HS-5 (cell line): Measurements from ENCODE around the gene PLPP2.
"Not testable (repeated sequence)": the region's sequence is repeated elsewhere in the genome, so short reads cannot be mapped to it uniquely, and the experiment has no call there.

Source experiments
- DNase-seq: peaks from one replicate; pipeline ENCODE4 v3.0.0-alpha.2; 2012; ENCODE audit warnings: low read depth

PLPP2 gene

DNA sequence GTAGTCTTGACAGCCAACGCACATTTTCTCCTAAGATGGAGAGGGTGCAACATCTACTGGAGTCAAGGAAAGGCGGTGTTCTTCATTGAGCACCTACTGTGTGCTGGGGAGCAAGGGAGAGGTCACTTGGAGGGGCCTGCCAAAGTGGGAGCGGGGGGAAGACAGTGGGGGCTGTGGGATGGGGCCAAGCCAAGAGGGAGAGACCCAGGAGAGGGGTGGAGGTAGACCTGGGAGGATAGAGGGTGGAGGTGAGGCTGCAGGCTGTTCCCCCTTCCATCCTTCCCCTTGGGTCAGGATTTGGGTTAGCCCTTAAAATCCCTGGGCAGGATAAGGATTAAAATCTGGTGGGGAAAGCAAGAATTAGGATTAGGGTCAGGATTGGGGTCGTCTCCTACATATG, 1.7 kb upstream of the PLPP2 start:
- no peak for DNase-seq

DNA sequence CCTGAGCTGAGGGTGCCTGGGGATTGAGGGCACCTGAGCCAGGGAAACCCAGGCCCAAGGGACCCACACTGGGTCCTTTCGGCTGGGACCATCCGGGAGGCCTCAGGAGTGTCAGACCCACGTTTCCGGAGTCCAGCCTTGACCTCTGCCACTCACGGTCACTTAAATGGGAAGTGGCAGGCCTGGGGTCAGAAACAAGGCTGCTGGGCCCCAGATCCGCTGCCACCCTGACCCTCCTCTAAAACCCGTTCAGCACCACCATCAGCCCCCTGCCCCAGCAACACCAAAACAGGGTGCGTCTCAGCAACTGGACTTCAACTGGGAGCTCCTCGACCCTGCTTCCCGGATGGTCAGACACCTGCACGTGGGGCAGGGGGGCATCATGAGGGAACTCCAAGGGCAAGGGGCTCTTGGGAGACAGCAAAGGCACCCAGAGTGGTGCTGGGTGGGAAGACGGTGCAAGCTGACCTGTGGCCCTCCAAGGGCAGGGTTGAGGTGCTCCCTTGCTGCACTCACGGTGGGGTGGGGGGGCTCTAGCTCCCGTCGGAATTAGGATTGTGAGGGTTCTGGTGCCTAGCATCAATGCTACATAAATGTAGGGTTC, 1.2 kb upstream of the PLPP2 start:
- no peak for DNase-seq

- DNase-seq, result no peak
These were observed 518 bp upstream of the PLPP2 start for GRCh38 chr19:291561-292280.

DNA sequence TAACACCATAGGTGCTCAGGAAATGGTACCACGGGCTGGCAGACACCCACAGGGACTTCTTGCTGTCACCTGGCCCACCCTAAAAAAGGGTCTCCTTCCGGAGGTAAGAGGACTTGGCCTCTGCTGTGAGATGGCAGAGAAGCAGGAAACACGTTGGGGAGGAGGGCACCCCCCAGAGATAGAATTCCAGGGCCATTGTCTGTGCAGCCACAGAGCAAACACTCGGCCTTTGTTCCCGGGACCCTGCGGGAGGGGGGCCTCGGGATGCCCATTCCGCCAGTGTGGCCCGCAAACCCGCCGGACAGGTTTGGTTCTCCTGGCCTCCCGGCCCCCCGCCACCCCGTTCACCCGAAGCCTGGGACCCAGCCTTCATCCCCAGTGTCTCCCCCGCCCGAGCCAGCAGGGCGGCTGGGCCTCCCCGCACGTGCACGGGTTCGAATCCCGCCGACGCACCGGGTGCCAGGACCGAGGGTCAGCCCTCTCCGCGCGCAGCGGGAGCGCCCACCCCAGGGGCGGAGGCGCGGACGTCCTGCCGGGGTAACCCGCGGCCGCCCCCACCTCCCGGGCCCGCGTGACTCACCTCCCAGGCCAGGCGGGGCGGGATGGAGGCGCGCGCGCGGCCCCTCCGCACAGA, 714 bp downstream of the PLPP2 start:
- no peak for DNase-seq

DNA sequence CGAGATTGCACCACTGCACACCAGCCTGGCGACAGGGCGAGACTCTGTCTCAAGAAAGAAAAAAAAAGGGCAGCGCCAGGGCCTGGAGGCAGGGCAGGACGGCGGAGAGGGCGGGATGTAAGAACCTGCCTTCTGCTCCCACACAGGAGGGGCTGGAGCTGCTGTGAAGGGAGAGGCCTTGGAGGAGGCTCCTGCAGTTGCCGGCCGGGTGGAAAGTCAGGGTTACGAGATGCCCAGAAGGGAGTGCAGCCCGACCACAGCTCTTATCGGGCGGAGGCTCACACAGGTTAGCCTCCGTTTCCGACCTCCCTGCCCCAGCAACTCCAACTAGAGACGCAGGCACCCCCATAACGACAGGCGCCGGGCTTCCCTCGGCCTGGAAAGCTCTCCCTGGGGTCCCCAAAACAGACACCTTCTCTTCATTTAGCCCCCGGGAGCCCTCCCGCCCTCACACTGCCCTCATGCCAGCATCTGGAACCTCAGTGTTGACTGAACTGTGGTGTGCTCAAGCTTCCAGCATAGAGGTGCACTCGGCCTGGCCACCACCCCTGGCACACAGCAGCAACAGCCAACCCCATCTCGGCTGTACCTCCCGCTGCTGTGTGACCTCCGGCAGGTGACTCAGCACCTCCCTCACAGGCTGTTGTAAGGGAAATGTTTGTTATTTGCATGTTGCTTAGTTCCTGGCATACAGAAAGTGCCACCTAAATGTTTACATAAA, 1.4 kb downstream of the PLPP2 start:
- peak; percentile 29 for DNase-seq

GRCh38 chr19:288911-289310, 2.3 kb downstream of the PLPP2 start:
- DNase-seq, result no peak

- DNase-seq, result no peak
These were observed 3.8 kb downstream of the PLPP2 start for GRCh38 chr19:287381-287871.

DNA sequence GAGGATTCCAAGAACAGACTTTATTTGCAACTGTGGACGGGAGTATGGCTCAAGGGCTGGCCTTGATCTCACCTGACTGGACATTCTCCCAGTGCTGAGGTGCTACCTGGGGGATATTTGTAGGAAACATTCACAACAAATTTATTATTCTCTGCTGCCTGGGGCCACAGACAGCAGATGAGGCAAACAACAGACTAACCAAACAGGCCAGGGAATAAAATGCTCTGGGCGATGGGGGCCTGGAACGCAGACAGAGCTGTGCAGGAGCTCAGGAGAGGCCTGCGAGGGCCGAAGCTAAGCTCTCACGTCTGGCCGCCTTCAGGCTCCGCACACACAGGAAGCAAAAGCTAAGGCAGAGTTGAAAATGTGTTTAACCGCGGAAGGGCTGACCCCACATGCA, 7.8 kb downstream of the PLPP2 start:
- no peak for DNase-seq

DNA sequence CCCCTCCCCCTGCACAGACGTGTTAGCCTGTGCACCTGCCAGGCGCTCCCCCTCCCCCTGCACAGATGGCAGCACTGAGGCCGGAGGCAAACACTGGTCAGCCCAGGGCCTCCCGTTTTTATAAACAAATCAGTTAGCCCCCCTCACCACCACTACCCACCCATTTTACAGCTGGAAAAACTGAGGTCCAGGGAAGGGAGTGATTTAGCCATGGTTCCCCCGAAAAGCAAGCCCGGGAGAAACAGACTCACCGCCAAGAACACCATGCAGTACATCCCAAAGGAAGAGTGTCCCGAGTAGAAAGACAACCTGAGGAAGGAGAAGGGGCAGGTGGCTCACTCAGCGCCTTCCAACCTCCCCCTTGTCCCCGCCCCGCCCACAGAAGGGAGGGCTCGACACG, 8.7 kb downstream of the PLPP2 start:
- no peak for DNase-seq

DNA sequence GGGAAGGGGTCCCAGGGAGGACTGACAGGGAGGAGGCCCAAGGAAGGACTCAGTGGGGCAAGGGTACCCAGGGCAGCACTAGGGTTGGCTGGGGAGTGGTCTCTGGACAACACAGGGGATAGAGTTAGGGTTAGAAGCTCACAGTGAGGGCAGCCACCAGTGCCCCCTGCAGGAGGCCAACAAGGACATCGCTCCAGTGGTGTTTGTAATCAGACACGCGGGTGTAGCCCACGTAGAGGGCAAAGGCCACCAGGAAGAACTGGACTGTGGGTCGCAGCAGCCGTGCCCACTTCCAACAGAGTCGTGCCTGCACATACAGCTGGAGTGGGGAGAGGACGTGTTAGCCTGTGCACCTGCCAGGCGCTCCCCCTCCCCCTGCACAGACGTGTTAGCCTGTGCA, 9.2 kb downstream of the PLPP2 start:
- no peak for DNase-seq

GRCh38 chr19:281156-281853, 9.9 kb downstream of the PLPP2 start:
- DNase-seq, result no peak

DNA sequence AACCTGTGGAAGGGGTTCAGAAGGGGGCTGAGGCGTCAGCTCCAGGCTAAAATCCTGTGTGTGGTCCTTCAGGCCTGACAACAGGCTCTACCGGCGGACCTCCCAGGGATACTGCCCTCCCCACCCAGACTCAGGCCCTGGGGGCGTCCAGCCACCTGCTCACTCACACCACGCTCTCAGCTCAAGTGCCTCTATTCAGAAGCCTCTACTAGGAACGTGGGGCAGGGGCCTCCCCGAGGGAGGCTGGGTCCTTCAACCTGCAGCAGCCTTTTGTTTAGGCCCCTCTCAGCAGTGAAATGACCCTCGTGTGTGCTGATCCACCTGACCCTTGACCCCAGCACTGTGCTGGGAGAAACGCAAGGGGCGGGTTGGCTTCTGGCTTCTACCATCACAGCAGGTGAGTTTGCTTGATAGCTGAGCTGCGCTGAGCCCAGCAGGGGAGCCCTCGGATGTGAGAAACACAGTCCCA, 10.6 kb downstream of the PLPP2 start:
- no peak for DNase-seq

- no peak for DNase-seq
These were observed 11.5 kb downstream of the PLPP2 start for GRCh38 chr19:279656-280055.

DNA sequence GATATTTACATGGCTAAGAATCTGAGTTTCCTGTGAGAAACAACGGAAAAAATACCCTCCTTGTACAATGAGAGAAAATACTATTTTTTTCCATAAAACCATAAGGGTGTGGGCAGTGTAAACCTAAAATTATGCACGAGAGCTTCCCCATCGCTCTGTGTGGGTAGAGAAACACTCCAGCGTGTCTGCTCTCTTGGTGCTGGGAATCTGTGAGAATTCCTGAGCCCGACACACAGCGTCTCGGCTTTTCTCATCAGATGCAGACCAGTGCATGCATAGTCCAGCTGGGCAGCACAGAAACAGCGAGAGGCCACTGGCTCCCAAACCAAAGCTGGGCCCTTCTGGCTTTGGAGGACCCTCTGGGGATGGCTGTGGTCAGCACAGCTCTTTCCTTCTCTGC, 12.0 kb downstream of the PLPP2 start:
- no peak for DNase-seq

- no peak for DNase-seq
These were observed 13.5 kb downstream of the PLPP2 start for GRCh38 chr19:277581-278165.

GRCh38 chr19:277131-277530, 14.1 kb downstream of the PLPP2 start:
- no peak for DNase-seq

DNA sequence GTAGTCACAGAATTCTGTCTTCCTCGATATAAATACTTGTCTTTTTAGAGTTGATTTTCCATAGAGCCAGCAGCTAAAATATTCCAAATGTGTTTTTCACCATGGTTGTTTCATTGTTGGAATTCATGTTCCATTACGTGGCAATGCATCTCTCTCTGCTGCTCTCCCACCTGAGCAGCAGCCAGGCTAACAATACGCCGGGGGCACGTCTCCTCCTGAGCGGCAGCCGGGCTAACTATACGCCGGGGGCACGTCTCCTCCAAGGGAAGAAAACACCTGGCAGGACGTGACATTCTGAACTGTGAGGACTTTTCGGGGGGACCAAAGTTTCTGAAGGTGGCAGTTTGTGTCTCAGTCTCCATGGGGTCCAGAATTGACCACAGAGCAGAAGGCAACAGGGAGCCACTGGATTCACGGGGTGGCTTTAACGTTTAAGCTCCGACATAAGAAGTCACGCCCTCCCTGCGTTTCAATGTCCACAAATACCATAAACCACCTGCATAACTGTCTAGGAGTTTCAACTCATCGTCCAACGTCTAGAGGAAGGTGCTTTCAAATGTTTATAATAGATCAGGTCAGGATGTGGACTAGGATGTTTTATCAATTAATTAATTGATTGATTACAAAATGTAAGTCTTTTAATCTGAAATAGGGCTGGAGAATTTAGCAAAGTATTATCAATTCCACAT, 15.1 kb downstream of the PLPP2 start:
- no peak for DNase-seq

DNA sequence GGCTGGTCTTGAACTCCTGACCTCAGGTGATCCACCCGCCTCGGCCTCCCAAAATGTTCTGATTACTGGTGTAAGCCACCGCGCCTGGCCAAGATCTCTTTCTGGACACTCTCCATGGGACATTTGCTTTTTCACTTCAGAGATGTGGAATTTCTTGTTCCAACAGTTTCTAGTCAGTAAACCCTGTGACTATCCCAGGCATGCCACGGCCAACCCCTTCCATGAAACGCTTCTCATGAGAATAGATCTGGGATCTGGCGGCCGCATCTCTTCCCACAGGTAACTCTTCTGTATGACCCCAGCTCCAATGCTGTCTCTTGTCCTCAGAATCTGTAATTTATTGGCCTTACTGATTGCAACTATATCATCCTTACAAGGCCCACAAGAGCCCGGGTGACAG, 16.2 kb downstream of the PLPP2 start:
- DNase-seq, result no peak

DNA sequence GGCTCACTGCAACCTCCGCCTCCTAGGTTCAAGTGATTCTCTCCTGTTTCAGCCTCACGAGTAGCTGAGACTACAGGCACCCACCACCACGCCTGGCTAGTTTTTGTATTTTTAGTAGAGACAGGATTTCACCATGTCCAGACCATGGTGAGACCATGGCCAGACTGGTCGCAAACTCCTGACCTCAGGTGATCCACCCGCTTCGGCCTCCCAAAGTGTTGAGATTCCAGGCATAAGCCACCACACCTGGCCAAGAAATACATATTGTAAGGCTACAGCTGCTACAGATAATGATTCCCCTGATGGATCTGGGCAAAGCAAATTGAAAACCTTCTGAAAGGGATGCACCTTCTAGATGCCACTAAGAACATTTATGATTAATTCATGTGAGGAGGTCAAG, 17.8 kb downstream of the PLPP2 start:
- DNase-seq, result no peak

- DNase-seq, result no peak
These were observed 19.3 kb downstream of the PLPP2 start for GRCh38 chr19:271856-272255.

DNA sequence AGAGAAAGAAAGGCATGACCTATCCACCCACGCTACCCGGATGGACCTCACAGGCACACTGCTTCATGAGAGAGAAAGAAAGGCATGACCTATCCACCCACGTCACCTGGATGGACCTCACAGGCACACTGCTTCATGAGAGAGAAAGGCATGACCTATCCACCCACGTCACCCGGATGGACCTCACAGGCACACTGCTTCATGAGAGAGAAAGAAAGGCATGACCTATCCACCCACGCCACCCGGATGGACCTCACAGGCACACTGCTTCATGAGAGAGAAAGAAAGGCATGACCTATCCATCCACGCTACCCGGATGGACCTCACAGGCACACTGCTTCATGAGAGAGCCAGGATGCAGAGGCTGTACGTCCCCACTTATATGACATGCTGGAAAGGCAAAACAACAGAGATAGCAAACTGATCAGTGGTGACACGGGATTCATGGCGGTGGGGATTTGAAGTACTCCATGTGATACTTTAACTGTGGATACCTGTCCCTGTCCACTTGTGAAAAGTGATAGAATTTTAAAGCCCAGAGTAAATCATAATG, 20.4 kb downstream of the PLPP2 start:
- DNase-seq, result not testable (repeated sequence)
